Measurements from ENCODE around the gene PRMT1. TPM values are rescaled to one million over a fixed set of nuclear protein-coding genes. Genes with fewer than 3 reads are reported as not detected.
A peak's percentile ranks its signal among the peaks of the same experiment; 100 is the strongest.

The PRMT1 gene
- total RNA-seq, 1 experiment from 2014 or later = 219 TPM

DNA sequence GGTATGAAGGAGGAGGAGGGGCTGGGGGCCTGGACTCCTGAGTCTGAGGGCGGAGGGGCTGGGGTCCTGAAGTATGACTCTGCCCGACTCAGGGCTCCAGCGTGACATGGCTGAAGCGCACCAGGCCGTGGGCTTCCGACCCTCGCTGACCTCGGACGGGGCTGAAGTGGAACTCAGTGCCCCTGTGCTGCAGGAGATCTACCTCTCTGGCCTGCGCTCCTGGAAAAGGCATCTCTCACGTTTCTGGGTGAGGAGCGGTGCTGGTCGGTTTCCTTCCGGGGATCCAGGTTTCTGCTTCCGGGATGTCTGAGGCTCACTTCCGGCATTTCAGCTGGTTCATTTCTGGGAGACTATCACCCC is 15.1 kb downstream of the PRMT1 start:
- no TSS peak for BruUV-seq (replicated peaks)
- POLR2A ChIA-PET = no interaction called here
- in situ Hi-C loops (cut with HindIII; ENCODE audit: low pct_unique_long_range_greater_than_20kb, low sequenced_read_pairs) = no loop called here

DNA sequence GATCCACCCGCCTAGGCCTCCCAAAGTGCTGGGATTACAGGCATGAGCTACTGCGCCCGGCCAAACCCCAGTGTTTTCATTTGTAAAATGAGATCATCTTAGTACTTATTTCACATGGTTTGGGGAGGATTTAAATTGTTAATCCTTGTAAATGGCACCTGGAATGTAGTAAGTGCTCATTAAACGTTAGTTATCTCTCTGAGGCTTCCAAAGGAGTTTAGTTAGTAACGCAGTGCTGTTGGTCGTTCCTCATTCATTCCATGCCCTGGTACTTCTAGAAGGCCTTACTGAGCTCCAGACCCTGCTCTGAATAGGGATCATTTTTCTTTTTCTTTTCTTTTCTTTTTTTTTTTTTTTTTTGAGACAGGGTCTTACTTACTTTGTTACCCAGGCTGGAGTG is 19.0 kb downstream of the PRMT1 start:
- DNase-seq (ENCODE audit: low read depth, low spot score) (no peak), ATAC-seq (no peak)
- no peak overlapping the region for H3K4me3 ChIP-seq (ENCODE audit: low read depth in 2 of 2, low read length in 2 of 2)
- no TSS peak for BruUV-seq (replicated peaks)
- in situ Hi-C loops (cut with HindIII; ENCODE audit: low pct_unique_long_range_greater_than_20kb, low sequenced_read_pairs) (no loop called here), intact Hi-C loops (cut with micrococcal nuclease; ENCODE audit: unreplicated experiment) (no loop called here)
- ChIA-PET CTCF (interaction anchor here (0.6 kb wide), 1 partner anchor 24 kb away, joined by 6 read pairs; no protein-coding TSS in a partner anchor), POLR2A (no interaction called here)
- H3K27ac ChIP-seq (ENCODE audit: low read length) = no peak overlapping the region
- no peaks in the 10 kb centered on the region for H3K27me3 ChIP-seq (ENCODE audit: control insufficient read depth, insufficient read depth, low read length)
- H3K4me1 ChIP-seq (ENCODE audit: control insufficient read depth, insufficient read depth, low read length) = no peaks in the 10 kb centered on the region
- no peak for TF ChIP-seq POLR2AphosphoS5 (IDR thresholded peaks at IDR 0.05; ENCODE audit: low read depth, low read length)
- H3K9me3 ChIP-seq (ENCODE audit: control insufficient read depth, insufficient read depth, low read depth, low read length) = no peaks in the 10 kb centered on the region
- no peaks in the 10 kb centered on the region for H3K36me3 ChIP-seq (ENCODE audit: control insufficient read depth, insufficient read depth, low read length)

More for the DNA sequence above, 15.1 kb downstream of the PRMT1 start:
- DNase-seq (ENCODE audit: low read depth, low spot score) (no peak), ATAC-seq (no peak)
- Histone ChIP-seq H3K9me3 (ENCODE audit: control insufficient read depth, insufficient read depth, low read depth, low read length) (no peaks in the 10 kb centered on the region), H3K4me3 (ENCODE audit: low read depth in 2 of 2, low read length in 2 of 2) (peak overlapping the region in 1 of 2 experiments; percentile 33; a peak in 1 of 4 replicates), H3K36me3 (ENCODE audit: control insufficient read depth, insufficient read depth, low read length) (no peaks in the 10 kb centered on the region), H3K27me3 (ENCODE audit: control insufficient read depth, insufficient read depth, low read length) (no peaks in the 10 kb centered on the region), H3K4me1 (ENCODE audit: control insufficient read depth, insufficient read depth, low read length) (no peaks in the 10 kb centered on the region), H3K27ac (ENCODE audit: low read length) (no peak overlapping the region)
- intact Hi-C loops (cut with micrococcal nuclease; ENCODE audit: unreplicated experiment) = no loop called here
- CTCF ChIA-PET = interaction anchor here (0.6 kb wide), 1 partner anchor 9 kb away, joined by 9 read pairs; no protein-coding TSS in a partner anchor
- TF ChIP-seq, protein P1, sequence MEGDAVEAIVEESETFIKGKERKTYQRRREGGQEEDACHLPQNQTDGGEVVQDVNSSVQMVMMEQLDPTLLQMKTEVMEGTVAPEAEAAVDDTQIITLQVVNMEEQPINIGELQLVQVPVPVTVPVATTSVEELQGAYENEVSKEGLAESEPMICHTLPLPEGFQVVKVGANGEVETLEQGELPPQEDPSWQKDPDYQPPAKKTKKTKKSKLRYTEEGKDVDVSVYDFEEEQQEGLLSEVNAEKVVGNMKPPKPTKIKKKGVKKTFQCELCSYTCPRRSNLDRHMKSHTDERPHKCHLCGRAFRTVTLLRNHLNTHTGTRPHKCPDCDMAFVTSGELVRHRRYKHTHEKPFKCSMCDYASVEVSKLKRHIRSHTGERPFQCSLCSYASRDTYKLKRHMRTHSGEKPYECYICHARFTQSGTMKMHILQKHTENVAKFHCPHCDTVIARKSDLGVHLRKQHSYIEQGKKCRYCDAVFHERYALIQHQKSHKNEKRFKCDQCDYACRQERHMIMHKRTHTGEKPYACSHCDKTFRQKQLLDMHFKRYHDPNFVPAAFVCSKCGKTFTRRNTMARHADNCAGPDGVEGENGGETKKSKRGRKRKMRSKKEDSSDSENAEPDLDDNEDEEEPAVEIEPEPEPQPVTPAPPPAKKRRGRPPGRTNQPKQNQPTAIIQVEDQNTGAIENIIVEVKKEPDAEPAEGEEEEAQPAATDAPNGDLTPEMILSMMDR (IDR thresholded peaks at IDR 0.05) = no peak
- TF ChIP-seq TCF7L2 (IDR thresholded peaks at IDR 0.05; ENCODE audit: low read depth, low read length) (no peak), SIN3A (IDR thresholded peaks at IDR 0.05; ENCODE audit: borderline replicate concordance, insufficient read depth, low read depth, low read length) (no peak), POLR2AphosphoS5 (IDR thresholded peaks at IDR 0.05; ENCODE audit: low read depth, low read length) (no peak)
- TF ChIP-seq, protein P2, sequence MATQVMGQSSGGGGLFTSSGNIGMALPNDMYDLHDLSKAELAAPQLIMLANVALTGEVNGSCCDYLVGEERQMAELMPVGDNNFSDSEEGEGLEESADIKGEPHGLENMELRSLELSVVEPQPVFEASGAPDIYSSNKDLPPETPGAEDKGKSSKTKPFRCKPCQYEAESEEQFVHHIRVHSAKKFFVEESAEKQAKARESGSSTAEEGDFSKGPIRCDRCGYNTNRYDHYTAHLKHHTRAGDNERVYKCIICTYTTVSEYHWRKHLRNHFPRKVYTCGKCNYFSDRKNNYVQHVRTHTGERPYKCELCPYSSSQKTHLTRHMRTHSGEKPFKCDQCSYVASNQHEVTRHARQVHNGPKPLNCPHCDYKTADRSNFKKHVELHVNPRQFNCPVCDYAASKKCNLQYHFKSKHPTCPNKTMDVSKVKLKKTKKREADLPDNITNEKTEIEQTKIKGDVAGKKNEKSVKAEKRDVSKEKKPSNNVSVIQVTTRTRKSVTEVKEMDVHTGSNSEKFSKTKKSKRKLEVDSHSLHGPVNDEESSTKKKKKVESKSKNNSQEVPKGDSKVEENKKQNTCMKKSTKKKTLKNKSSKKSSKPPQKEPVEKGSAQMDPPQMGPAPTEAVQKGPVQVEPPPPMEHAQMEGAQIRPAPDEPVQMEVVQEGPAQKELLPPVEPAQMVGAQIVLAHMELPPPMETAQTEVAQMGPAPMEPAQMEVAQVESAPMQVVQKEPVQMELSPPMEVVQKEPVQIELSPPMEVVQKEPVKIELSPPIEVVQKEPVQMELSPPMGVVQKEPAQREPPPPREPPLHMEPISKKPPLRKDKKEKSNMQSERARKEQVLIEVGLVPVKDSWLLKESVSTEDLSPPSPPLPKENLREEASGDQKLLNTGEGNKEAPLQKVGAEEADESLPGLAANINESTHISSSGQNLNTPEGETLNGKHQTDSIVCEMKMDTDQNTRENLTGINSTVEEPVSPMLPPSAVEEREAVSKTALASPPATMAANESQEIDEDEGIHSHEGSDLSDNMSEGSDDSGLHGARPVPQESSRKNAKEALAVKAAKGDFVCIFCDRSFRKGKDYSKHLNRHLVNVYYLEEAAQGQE (IDR thresholded peaks at IDR 0.05; ENCODE audit: insufficient read depth in 1 of 2, low read depth in 2 of 2, low read length in 1 of 2) = no peak

DNA sequence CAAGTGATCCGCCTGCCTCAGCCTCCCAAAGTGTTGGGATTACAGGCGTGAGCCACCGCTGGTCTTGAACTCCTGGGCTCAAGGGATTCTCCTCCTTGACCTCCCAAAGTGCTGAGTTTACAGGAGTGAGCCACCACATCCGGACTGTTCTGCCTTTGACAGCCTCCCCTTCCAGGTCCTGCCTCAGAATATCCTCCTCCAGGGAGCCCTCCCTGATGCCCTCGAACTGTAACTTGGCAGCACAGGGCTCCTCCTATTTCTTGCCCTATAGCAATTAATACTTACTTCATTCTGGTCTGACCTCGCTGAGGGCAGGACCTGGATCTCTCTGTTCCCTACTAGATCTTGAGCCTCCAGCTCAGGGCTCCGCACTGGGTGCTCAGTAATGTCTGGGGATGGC is 19.8 kb downstream of the PRMT1 start:
- no peak for TF ChIP-seq POLR2AphosphoS5 (IDR thresholded peaks at IDR 0.05; ENCODE audit: low read depth, low read length)
- no peak for TF ChIP-seq SIN3A (IDR thresholded peaks at IDR 0.05; ENCODE audit: borderline replicate concordance, insufficient read depth, low read depth, low read length)
- TF ChIP-seq, protein P2 (IDR thresholded peaks at IDR 0.05; ENCODE audit: insufficient read depth in 1 of 2, low read depth in 2 of 2, low read length in 1 of 2) = no peak
- TF ChIP-seq TCF7L2 (IDR thresholded peaks at IDR 0.05; ENCODE audit: low read depth, low read length) = no peak
- TF ChIP-seq, protein P1 (IDR thresholded peaks at IDR 0.05) = no peak
- in situ Hi-C loops (cut with HindIII; ENCODE audit: low pct_unique_long_range_greater_than_20kb, low sequenced_read_pairs) (no loop called here), intact Hi-C loops (cut with micrococcal nuclease; ENCODE audit: unreplicated experiment) (no loop called here)
- POLR2A ChIA-PET = no interaction called here
- no peaks in the 10 kb centered on the region for H3K27me3 ChIP-seq (ENCODE audit: control insufficient read depth, insufficient read depth, low read length)
- H3K9me3 ChIP-seq (ENCODE audit: control insufficient read depth, insufficient read depth, low read depth, low read length) = no peaks in the 10 kb centered on the region
- CTCF ChIA-PET = interaction anchor here (0.5 kb wide), 1 partner anchor 23 kb away, joined by 7 read pairs; no protein-coding TSS in a partner anchor
- no peak for ATAC-seq
- no TSS peak for BruUV-seq (replicated peaks)
- H3K4me3 ChIP-seq (ENCODE audit: low read depth in 2 of 2, low read length in 2 of 2) = no peak overlapping the region
- no peaks in the 10 kb centered on the region for H3K4me1 ChIP-seq (ENCODE audit: control insufficient read depth, insufficient read depth, low read length)
- H3K27ac ChIP-seq (ENCODE audit: low read length) = no peak overlapping the region
- DNase-seq (ENCODE audit: low read depth, low spot score) = no peak
- no peaks in the 10 kb centered on the region for H3K36me3 ChIP-seq (ENCODE audit: control insufficient read depth, insufficient read depth, low read length)
